ENCODE data around the gene SDS. TPM values are rescaled to one million over a fixed set of nuclear protein-coding genes. Genes with fewer than 3 reads are reported as not detected.
A peak's percentile ranks its signal among the peaks of the same experiment; 100 is the strongest.

The SDS gene
- total and polyA plus RNA-seq, 5 experiments from 2014 or later: not detected

DNA sequence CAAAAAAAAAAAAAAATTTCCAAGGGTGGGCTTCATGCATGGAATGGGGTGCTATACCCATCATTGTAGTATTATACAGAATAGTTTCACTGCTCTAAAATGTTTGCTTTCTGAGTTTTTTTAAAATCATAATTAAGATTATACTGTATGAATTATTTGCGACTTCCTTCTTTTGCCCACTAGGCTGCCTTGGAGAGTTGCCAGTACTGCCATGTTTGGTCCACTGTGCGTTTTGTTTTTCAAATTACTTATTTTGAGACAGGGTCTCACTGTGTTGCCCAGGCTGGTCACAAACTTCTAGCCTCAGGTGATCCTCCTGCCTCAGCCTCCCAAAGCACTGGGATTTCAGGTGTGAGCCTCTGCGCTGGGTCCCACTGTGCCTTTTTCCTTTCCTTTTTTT is 25.4 kb downstream of the SDS start:
- Mint-ChIP-seq H3K4me3 (no peak overlapping the region), H3K27ac (no peak overlapping the region), H3K27me3 (no peaks in the 10 kb centered on the region), H3K9me3 (no peaks in the 10 kb centered on the region), H3K4me1 (peaks cover 0 to 2% (median 0%) of the 10 kb centered on the region in 4 donors), H3K36me3 (peaks cover 0 to 60% (median 19%) of the 10 kb centered on the region in 3 donors)
- POLR2A ChIA-PET: no interaction called here
- DNase-seq (peak in 1 of 10 donors; percentile 23), ATAC-seq (no peak)

DNA sequence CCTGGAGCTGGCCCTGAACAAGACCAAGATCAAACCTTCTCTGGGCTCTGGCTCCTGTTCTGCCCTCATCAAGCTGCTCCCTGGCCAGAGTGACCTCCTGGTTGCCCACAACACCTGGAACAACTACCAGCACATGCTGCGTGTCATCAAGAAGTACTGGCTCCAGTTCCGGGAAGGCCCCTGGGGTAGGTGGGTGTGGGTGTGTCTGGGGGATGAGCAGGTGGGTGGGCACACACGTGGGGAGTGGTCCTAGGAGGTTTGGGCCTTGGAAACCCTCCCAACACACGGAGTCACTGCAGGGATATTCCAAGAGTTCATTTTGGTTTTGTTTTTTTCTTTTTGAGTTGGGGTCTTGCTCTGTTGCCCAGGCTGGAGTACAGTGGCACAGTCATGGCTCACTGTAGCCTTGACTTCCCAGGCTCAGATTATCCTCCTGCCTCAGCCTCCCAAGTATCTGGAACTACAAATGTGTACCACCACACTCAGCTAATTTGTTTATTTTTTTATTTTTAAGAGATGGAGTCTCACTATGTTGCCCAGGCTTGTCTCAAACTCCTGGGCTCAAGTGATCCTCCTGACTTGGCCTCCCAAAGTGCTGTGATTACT is 28.8 kb downstream of the SDS start:
- peaks cover 0 to 56% (median 27%) of the 10 kb centered on the region in 3 donors for H3K36me3 Mint-ChIP-seq
- POLR2A ChIA-PET: no interaction called here
- H3K27me3 Mint-ChIP-seq: no peaks in the 10 kb centered on the region
- H3K4me3 Mint-ChIP-seq: no peak overlapping the region
- no peaks in the 10 kb centered on the region for H3K9me3 Mint-ChIP-seq
- ATAC-seq: no peak
- H3K4me1 Mint-ChIP-seq: peaks cover 0 to 2% (median 0%) of the 10 kb centered on the region in 4 donors
- no peak overlapping the region for H3K27ac Mint-ChIP-seq
- peak in 1 of 10 donors; percentile 32 for DNase-seq

DNA sequence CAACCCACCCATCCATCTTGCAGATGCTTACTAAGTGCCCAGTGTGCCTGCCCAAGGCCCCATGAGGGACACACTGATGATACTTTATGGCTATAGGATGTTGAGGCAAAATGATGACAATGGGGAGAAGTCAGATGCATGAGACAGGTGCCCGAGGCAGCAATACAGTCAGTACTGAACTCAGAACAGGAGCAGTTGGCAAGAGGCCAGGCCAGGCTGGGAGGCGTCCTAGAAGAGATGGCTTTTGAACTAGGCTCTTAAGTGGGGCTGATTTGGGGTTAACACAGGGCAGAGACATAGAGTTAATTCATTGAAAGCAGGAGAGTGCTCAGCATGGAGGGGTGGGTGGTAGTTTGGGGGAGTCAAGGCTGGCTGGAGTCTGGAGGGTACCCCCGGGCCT is 29.7 kb downstream of the SDS start:
- H3K4me1 Mint-ChIP-seq: peaks cover 0 to 5% (median 2%) of the 10 kb centered on the region in 4 donors
- no peak for DNase-seq
- H3K9me3 Mint-ChIP-seq: no peaks in the 10 kb centered on the region
- H3K27ac Mint-ChIP-seq: peak overlapping the region in 1 of 10 donors; percentile 7
- peaks cover 0 to 55% (median 27%) of the 10 kb centered on the region in 3 donors for H3K36me3 Mint-ChIP-seq
- no peak overlapping the region for H3K4me3 Mint-ChIP-seq
- POLR2A ChIA-PET: no interaction called here
- ATAC-seq: no peak
- no peaks in the 10 kb centered on the region for H3K27me3 Mint-ChIP-seq

DNA sequence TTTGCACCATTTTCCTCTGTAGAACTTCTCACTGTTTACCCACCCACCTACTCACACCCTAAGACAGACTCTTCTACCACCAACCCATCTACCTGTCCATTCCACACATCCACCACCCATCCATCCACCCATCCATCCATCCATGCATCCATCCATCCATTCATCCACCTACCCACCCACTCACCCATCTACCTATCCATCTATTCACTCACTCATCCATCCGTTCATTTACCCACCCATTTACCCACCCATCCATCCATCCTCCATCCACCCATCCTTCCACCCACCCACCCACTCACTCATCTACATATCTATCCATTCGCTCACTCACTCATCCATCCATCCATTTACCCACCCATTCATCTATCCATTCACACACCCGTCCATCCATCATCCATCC is 30.2 kb downstream of the SDS start:
- no peaks in the 10 kb centered on the region for H3K9me3 Mint-ChIP-seq
- H3K4me3 Mint-ChIP-seq: no peak overlapping the region

GRCh38 chr12:113372371-113372770 is 31.3 kb downstream of the SDS start:
- Mint-ChIP-seq H3K27me3 (no peaks in the 10 kb centered on the region), H3K4me1 (peaks cover 0 to 13% (median 3%) of the 10 kb centered on the region in 4 donors), H3K27ac (peak overlapping the region in 1 of 10 donors; percentile 68), H3K9me3 (no peaks in the 10 kb centered on the region), H3K36me3 (peaks cover 0 to 51% (median 24%) of the 10 kb centered on the region in 3 donors), H3K4me3 (no peak overlapping the region)
- no peak for ATAC-seq
- POLR2A ChIA-PET: no interaction called here
- peak in 1 of 10 donors; percentile 40 for DNase-seq

More for the DNA sequence above, 30.2 kb downstream of the SDS start:
- POLR2A ChIA-PET: no interaction called here
- no peaks in the 10 kb centered on the region for H3K27me3 Mint-ChIP-seq
- peaks cover 0 to 10% (median 2%) of the 10 kb centered on the region in 4 donors for H3K4me1 Mint-ChIP-seq
- H3K36me3 Mint-ChIP-seq: peaks cover 0 to 53% (median 27%) of the 10 kb centered on the region in 3 donors
- DNase-seq: no peak
- peak overlapping the region in 1 of 10 donors; percentile 68 for H3K27ac Mint-ChIP-seq
- ATAC-seq: no peak

DNA sequence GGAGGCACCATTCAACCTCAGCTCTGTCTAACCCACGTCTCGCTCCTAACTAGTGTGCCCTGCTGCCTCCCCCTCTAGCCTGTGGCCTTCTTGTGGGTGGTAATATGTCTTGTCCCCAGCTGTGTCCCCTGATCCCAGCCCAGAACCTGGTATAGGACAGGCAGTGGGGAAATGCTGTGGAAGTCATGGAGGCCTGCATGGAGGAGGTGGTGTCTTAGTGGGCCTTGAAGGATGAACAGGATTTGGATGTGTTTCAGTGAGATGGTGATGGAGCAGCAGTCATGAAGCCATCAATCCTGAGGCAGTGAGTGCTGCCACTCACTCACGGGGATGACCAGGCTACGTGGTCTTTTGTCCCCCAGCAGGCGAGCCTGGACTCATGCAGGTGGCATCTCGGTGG is 31.9 kb downstream of the SDS start:
- POLR2A ChIA-PET: no interaction called here
- no peaks in the 10 kb centered on the region for H3K27me3 Mint-ChIP-seq
- peaks cover 0 to 13% (median 3%) of the 10 kb centered on the region in 4 donors for H3K4me1 Mint-ChIP-seq
- ATAC-seq (no peak), DNase-seq (no peak)
- peaks cover 0 to 46% (median 23%) of the 10 kb centered on the region in 3 donors for H3K36me3 Mint-ChIP-seq
- no peak overlapping the region for H3K27ac Mint-ChIP-seq
- no peak overlapping the region for H3K4me3 Mint-ChIP-seq
- H3K9me3 Mint-ChIP-seq: no peaks in the 10 kb centered on the region

DNA sequence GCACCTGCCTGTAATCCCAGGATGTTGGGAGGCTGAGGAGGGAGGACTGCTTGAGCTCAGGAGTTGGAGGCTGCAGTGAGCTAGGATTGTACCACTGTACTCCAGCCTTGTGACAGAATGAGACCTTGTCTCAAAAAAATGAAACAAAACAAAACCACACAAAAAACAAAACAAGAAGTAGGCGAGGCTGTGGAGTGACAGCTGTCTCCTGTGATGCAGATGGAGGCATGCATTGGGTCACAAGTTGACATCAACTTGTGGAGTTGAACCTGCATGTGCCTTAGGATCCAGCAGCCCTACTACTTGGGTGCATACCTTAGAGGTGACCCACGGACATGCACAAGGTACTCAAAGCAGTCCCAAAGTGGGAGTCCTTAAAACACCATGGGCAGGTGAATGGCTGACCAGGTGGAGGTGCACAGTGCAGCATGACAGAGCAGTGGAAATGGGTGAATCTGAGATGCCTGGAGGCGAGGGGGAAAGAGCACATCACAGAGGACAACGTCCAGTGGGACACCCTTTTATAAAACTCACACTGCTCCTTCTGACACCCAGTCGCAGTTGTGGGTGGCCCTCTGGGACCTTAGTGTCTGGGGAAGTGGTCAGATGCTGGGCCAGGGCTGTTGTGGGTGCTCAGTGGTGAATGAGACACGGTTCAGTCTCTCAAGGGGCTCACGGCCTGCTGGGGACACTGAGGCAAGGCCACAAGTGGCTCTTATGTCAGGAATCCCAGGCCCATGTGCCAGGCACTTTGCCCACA is 32.6 kb downstream of the SDS start:
- Mint-ChIP-seq H3K4me1 (peaks cover 0 to 13% (median 3%) of the 10 kb centered on the region in 4 donors), H3K4me3 (no peak overlapping the region), H3K9me3 (no peaks in the 10 kb centered on the region), H3K36me3 (peaks cover 0 to 48% (median 23%) of the 10 kb centered on the region in 3 donors), H3K27me3 (no peaks in the 10 kb centered on the region), H3K27ac (peak overlapping the region in 5 of 10 donors; percentile 25 to 79 (median 40))
- DNase-seq (peak in 1 of 10 donors; percentile 28), ATAC-seq (no peak)
- POLR2A ChIA-PET: no interaction called here

DNA sequence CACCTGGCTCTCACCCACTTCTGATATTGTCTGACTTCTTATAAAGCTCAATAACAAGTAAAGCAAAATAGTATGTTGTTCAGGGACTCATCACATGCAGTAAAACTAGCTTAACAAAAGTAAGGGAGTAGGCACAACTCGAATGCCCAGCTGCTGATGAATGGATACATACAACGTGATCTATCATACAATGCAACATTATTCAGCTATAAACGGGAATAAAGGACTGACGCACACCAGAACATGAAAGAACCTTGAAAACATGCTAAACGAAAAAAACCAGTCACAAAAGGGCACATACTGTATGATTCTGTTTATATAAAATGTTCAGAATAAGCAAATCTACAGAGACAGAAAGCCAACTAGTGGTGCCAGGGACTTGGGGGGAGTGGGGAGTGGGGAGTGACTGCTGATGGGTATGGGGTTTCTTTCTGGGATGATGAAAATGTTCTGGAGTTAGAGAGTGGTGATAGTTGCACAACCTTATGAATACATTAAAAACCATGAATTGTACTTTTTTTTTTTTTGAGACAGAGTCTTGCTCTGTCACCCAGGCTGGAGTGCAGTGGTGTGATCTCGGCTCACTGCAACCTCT is 34.2 kb downstream of the SDS start:
- H3K9me3 Mint-ChIP-seq: no peaks in the 10 kb centered on the region
- ATAC-seq (no peak), DNase-seq (no peak)
- H3K4me1 Mint-ChIP-seq: peaks cover 0 to 13% (median 7%) of the 10 kb centered on the region in 4 donors
- H3K36me3 Mint-ChIP-seq: peaks cover 0 to 45% (median 21%) of the 10 kb centered on the region in 3 donors
- no peak overlapping the region for H3K27ac Mint-ChIP-seq
- POLR2A ChIA-PET: no interaction called here
- no peak overlapping the region for H3K4me3 Mint-ChIP-seq
- H3K27me3 Mint-ChIP-seq: no peaks in the 10 kb centered on the region

DNA sequence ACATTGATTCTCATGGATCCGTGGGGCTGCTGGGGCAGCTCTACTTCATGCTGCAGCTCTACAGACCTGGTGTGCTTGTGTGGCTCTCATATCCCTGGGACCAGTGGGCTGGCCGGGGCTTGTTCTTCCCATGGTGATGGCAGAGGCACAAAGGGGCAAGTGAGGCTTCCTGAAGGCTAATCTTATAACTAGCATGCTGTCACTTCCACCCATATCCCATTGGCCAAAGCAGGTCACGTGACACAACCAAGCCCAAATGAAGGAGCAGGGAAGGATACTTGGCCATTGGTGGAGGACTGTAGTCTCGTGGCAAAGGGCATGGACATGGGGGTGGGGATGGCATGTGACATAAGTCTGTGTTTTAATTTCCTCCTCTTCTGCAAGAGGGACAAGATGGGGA is 35.4 kb downstream of the SDS start:
- DNase-seq (no peak), ATAC-seq (no peak)
- Mint-ChIP-seq H3K27ac (peak overlapping the region in 2 of 10 donors; percentile 19 to 61), H3K36me3 (peaks cover 0 to 43% (median 21%) of the 10 kb centered on the region in 3 donors), H3K4me1 (peaks cover 0 to 13% (median 7%) of the 10 kb centered on the region in 4 donors), H3K27me3 (no peaks in the 10 kb centered on the region), H3K9me3 (no peaks in the 10 kb centered on the region), H3K4me3 (no peak overlapping the region)
- POLR2A ChIA-PET: no interaction called here

DNA sequence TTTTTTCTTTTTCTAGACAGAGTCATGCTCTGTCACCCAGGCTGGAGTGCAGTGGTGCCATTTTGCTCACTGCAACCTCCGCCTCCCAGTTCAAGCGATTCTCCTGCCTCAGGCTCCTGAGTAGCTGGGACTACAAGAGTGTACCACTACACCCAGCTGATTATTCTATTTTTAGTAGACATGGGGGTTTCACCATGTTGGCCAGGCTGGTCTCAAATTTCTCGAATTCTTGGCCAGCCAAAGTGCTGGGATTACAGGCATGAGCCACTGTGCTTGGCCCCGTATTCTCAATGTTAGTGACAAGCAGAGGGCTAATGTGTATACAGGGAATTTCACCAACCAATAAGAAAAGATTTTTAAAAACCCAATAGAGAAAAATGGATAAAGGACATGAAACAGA is 36.9 kb downstream of the SDS start:
- POLR2A ChIA-PET: no interaction called here
- Mint-ChIP-seq H3K9me3 (no peaks in the 10 kb centered on the region), H3K27ac (peak overlapping the region in 1 of 10 donors; percentile 70), H3K4me3 (no peak overlapping the region), H3K27me3 (no peaks in the 10 kb centered on the region), H3K36me3 (peaks cover 0 to 34% (median 13%) of the 10 kb centered on the region in 3 donors), H3K4me1 (peaks cover 1 to 15% (median 9%) of the 10 kb centered on the region in 4 donors)
- DNase-seq: no peak
- ATAC-seq: no peak

DNA sequence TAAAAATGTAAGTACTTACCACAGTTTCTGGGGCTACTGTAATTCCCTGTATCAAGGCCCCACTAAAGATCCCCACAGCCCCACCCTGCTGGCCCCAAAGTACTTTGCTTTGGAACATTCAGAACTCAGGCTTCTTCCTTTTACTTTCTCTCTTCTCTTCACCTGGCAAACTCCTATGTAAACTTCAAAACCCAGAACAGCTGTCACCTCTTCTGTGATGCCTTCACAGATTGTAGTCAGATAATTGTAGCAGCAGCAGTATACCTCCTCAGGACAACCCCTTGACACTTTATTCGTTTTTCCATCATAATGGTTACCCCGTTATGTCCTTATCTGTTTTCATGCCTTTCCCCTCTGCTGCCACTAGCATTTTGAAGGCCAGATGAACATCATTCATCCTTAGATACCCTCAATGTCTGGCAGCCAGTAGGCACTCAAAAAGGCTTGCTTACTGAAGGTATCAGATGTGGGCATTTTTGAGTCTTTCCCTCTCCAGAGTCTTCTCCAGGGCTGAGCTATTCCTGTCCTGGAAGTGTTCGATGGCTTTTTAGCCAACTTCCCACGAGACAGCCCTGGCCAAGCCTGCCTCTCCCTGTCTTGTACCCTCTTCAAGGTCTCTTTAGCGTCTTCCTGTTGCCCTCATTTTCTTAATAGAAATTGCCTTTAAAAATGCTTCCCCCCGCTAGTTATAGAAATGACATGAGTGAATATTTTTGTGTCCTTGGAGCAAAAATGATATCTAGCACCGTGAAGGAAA is 37.9 kb downstream of the SDS start:
- POLR2A ChIA-PET: no interaction called here
- H3K27ac Mint-ChIP-seq: peak overlapping the region in 2 of 10 donors; percentile 26 to 51

GRCh38 chr12:113364698-113365097 is 39.0 kb downstream of the SDS start:
- no peak overlapping the region for H3K27ac Mint-ChIP-seq
- H3K4me1 Mint-ChIP-seq: peaks cover 10 to 29% (median 15%) of the 10 kb centered on the region in 4 donors
- H3K27me3 Mint-ChIP-seq: no peaks in the 10 kb centered on the region
- no peak for ATAC-seq
- peaks cover 0 to 24% (median 13%) of the 10 kb centered on the region in 3 donors for H3K36me3 Mint-ChIP-seq
- no peaks in the 10 kb centered on the region for H3K9me3 Mint-ChIP-seq
- H3K4me3 Mint-ChIP-seq: no peak overlapping the region
- POLR2A ChIA-PET: no interaction called here
- no peak for DNase-seq

More for the DNA sequence above, 37.9 kb downstream of the SDS start:
- Mint-ChIP-seq H3K9me3 (no peaks in the 10 kb centered on the region), H3K27me3 (no peaks in the 10 kb centered on the region), H3K4me1 (peaks cover 4 to 19% (median 11%) of the 10 kb centered on the region in 4 donors), H3K36me3 (peaks cover 0 to 30% (median 13%) of the 10 kb centered on the region in 3 donors), H3K4me3 (no peak overlapping the region)
- ATAC-seq: no peak
- DNase-seq: no peak
